Activated naive CD8-positive, alpha-beta T cell treated with anti-CD3 and anti-CD28 coated beads, Interleukin-2, amount 50 U/mL, for 24 hours (primary cell): ENCODE results near the gene TMEM247.

Source experiments
- ATAC-seq: fragments of 150-1000 bp; cut with Tn5 transposase; one replicate; pipeline ENCODE4 v1.10.0; 2021
- DNase-seq: peaks from one replicate; pipeline ENCODE4 v3.0.0; 2021
- H3K27ac Mint-ChIP-seq: one replicate; pipeline ENCODE4 v1.8.0; 2021; ENCODE audit warnings: mild to moderate bottlenecking, mixed read lengths
- H3K27me3 Mint-ChIP-seq: one replicate; pipeline ENCODE4 v1.8.0; 2021; ENCODE audit warnings: mixed read lengths
- H3K36me3 Mint-ChIP-seq: one replicate; pipeline ENCODE4 v1.8.0; 2021; ENCODE audit warnings: low read depth, mixed read lengths
- H3K4me1 Mint-ChIP-seq: one replicate; pipeline ENCODE4 v1.8.0; 2021; ENCODE audit warnings: mixed read lengths
- H3K4me3 Mint-ChIP-seq: one replicate; pipeline ENCODE4 v1.8.0; 2021; ENCODE audit warnings: mild to moderate bottlenecking, moderate library complexity, mixed read lengths
- H3K9me3 Mint-ChIP-seq: one replicate; pipeline ENCODE4 v1.8.0; 2021; ENCODE audit warnings: mixed read lengths

The TMEM247 gene

GRCh38 chr2:46479265-46479664 lies at the start of gene TMEM247:
Gene TMEM247, plus strand, starts transcription at chr2:46479565.
- no peak within 1 kb of the TSS for H3K4me3 Mint-ChIP-seq
- DNase-seq (no peak), ATAC-seq (no peak)
- H3K36me3 Mint-ChIP-seq, result no peaks in the 10 kb centered on the region
- H3K9me3 Mint-ChIP-seq, result no peaks in the 10 kb centered on the region
- no peak within 1 kb of the TSS for H3K27ac Mint-ChIP-seq
- peaks cover 13% of the 10 kb centered on the region for H3K4me1 Mint-ChIP-seq
- H3K27me3 Mint-ChIP-seq, result no peaks in the 10 kb centered on the region

- H3K4me1 Mint-ChIP-seq, result peaks cover 35% of the 10 kb centered on the region
- no peak overlapping the region for H3K4me3 Mint-ChIP-seq
- no peak overlapping the region for H3K27ac Mint-ChIP-seq
- H3K9me3 Mint-ChIP-seq, result peaks cover 5% of the 10 kb centered on the region
- H3K27me3 Mint-ChIP-seq, result no peaks in the 10 kb centered on the region
- H3K36me3 Mint-ChIP-seq, result no peaks in the 10 kb centered on the region
- no peak for DNase-seq
- ATAC-seq, result no peak
These were observed 49.0 kb upstream of the TMEM247 start for GRCh38 chr2:46430413-46430812.

DNA sequence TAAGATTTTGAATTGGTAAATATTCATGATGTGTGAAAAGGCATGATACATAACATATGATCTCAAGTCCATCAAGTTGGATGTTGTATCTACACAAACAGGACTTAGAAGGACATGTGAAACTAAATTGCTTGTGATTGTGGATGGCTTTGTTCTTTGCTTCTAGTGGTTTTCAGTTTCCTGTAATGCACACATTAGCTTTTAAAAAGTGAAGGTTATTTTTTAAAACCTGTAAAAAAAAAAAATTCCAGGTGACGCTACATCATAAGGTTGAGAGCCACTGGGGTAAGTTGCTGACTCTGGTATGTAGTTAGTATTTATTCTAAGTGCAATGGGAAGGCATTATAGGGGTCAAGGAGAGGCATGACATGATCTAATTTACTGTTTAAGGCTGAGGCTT lies 48.4 kb upstream of the TMEM247 start:
- Mint-ChIP-seq H3K9me3 (peaks cover 5% of the 10 kb centered on the region), H3K4me1 (peaks cover 35% of the 10 kb centered on the region), H3K27me3 (no peaks in the 10 kb centered on the region), H3K36me3 (no peaks in the 10 kb centered on the region), H3K27ac (peak overlapping the region; percentile 16), H3K4me3 (no peak overlapping the region)
- no peak for ATAC-seq
- DNase-seq, result no peak

DNA sequence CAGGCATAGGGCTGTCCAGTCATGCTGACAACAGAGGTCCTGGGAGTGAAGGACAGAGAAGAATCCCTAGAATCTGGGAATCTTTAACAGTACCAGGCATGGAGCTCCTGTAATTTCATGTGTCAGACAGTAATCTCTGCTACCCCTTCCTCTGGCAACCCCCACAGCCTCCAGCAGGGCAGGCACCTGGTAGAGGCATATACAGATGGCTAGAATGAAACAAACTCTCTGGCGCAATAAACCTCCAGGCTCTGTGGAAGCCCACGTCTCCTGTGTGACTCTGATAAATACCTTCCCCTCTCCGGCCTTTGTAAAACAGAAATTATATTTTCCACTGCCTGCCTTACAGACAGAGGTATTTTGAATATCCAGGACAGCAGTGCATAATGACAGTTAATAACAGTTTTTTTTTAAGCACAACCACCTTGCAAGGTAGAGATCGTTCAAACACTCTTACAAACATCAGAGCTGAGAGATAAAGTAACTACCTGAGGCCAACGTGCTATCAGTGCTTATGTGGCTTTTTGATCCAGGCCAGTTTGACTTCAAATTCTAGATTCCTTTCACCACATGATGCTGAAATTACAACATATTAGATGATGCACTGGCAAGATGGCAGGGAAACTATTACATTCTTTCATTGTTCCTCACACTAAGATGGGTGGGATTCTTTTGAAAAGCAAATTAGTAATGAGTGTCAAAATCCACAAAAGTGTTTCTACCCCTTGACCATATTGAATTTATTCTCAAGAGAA lies 47.7 kb upstream of the TMEM247 start:
- Mint-ChIP-seq H3K4me3 (no peak overlapping the region), H3K27me3 (no peaks in the 10 kb centered on the region), H3K36me3 (no peaks in the 10 kb centered on the region), H3K27ac (peak overlapping the region; percentile 16), H3K9me3 (peaks cover 5% of the 10 kb centered on the region), H3K4me1 (peaks cover 38% of the 10 kb centered on the region)
- peak; percentile 36 for ATAC-seq
- no peak for DNase-seq

- Mint-ChIP-seq H3K4me1 (peaks cover 54% of the 10 kb centered on the region), H3K27me3 (no peaks in the 10 kb centered on the region), H3K36me3 (no peaks in the 10 kb centered on the region), H3K27ac (no peak overlapping the region), H3K9me3 (no peaks in the 10 kb centered on the region), H3K4me3 (no peak overlapping the region)
- ATAC-seq, result no peak
- no peak for DNase-seq
These were observed 44.5 kb upstream of the TMEM247 start for GRCh38 chr2:46434851-46435273.

DNA sequence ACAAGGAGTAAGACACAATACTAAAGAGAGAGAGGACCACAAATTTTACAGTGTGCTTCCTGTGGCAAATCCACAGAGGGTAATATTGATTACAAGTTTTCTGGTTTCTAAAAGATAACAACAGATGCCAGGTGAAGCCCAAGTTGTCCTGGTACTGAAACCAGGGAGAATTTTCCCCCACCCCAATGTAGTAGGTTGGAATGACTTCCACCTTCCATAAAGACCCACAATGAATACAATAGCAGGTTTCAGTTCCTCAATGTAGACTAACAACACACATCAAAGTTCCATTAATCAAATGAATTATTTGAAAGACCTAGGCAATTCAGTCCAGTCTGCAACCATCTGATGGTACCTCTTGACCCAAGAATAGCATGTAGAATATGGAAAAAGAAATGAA lies 44.0 kb upstream of the TMEM247 start:
- peaks cover 59% of the 10 kb centered on the region for H3K4me1 Mint-ChIP-seq
- ATAC-seq (no peak), DNase-seq (no peak)
- H3K27ac Mint-ChIP-seq, result no peak overlapping the region
- no peaks in the 10 kb centered on the region for H3K9me3 Mint-ChIP-seq
- H3K27me3 Mint-ChIP-seq, result no peaks in the 10 kb centered on the region
- no peak overlapping the region for H3K4me3 Mint-ChIP-seq
- no peaks in the 10 kb centered on the region for H3K36me3 Mint-ChIP-seq

- peaks cover 56% of the 10 kb centered on the region for H3K4me1 Mint-ChIP-seq
- DNase-seq, result no peak
- H3K36me3 Mint-ChIP-seq, result no peaks in the 10 kb centered on the region
- H3K4me3 Mint-ChIP-seq, result no peak overlapping the region
- ATAC-seq, result no peak
- no peaks in the 10 kb centered on the region for H3K27me3 Mint-ChIP-seq
- no peak overlapping the region for H3K27ac Mint-ChIP-seq
- no peaks in the 10 kb centered on the region for H3K9me3 Mint-ChIP-seq
These were observed 43.5 kb upstream of the TMEM247 start for GRCh38 chr2:46435796-46436360.

DNA sequence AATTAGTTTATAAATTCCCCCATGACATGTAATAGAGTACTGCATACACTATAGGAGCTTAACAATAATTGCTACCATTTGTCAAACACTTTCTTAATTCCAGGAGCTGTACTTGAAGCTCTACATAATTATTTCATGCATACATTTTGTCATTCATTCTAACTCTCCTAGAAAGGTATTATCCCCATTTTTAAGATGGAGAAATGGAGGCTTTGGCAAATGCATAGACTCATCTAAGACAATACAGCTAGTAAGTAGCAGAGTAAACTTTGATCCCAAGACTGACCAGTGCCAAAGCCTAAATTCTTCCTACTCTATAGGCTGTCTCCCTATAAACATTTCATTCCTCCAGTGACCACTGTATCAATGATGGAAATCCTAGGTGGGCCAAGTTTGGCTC lies 42.6 kb upstream of the TMEM247 start:
- H3K27ac Mint-ChIP-seq, result no peak overlapping the region
- H3K27me3 Mint-ChIP-seq, result no peaks in the 10 kb centered on the region
- no peak overlapping the region for H3K4me3 Mint-ChIP-seq
- no peak for ATAC-seq
- no peaks in the 10 kb centered on the region for H3K36me3 Mint-ChIP-seq
- no peaks in the 10 kb centered on the region for H3K9me3 Mint-ChIP-seq
- no peak for DNase-seq
- peaks cover 47% of the 10 kb centered on the region for H3K4me1 Mint-ChIP-seq

GRCh38 chr2:46438102-46438501 lies 41.3 kb upstream of the TMEM247 start:
- no peak overlapping the region for H3K27ac Mint-ChIP-seq
- H3K27me3 Mint-ChIP-seq, result no peaks in the 10 kb centered on the region
- H3K36me3 Mint-ChIP-seq, result no peaks in the 10 kb centered on the region
- DNase-seq (no peak), ATAC-seq (no peak)
- H3K9me3 Mint-ChIP-seq, result no peaks in the 10 kb centered on the region
- no peak overlapping the region for H3K4me3 Mint-ChIP-seq
- H3K4me1 Mint-ChIP-seq, result peaks cover 35% of the 10 kb centered on the region

- Mint-ChIP-seq H3K4me3 (no peak overlapping the region), H3K9me3 (no peaks in the 10 kb centered on the region), H3K27ac (no peak overlapping the region), H3K27me3 (no peaks in the 10 kb centered on the region), H3K36me3 (no peaks in the 10 kb centered on the region), H3K4me1 (peaks cover 31% of the 10 kb centered on the region)
- no peak for ATAC-seq
- no peak for DNase-seq
These were observed 40.6 kb upstream of the TMEM247 start for GRCh38 chr2:46438794-46439193.

DNA sequence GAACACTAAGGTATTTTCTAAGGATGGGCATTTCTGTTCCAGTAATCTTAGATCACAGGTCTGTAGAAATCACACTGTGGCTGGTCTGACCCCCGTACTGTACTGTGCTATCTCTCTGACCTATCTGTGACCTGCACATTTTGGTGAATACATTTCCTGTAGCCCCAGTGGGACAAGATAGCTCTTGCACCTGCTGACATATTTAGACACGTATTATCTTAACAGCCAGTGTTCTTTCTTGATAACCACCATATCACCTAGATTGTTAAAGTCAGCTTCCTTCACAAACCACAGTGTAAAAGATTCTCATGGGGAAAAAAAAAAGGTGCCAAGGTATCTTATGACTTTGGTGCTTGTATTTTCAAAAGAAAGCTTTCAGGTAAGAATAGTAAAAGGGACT lies 39.8 kb upstream of the TMEM247 start:
- H3K9me3 Mint-ChIP-seq, result no peaks in the 10 kb centered on the region
- H3K4me1 Mint-ChIP-seq, result peaks cover 31% of the 10 kb centered on the region
- ATAC-seq, result peak; percentile 69
- H3K27me3 Mint-ChIP-seq, result no peaks in the 10 kb centered on the region
- H3K36me3 Mint-ChIP-seq, result no peaks in the 10 kb centered on the region
- H3K27ac Mint-ChIP-seq, result no peak overlapping the region
- no peak for DNase-seq
- H3K4me3 Mint-ChIP-seq, result no peak overlapping the region

- H3K4me1 Mint-ChIP-seq, result peaks cover 23% of the 10 kb centered on the region
- no peak overlapping the region for H3K27ac Mint-ChIP-seq
- peaks cover 15% of the 10 kb centered on the region for H3K9me3 Mint-ChIP-seq
- no peaks in the 10 kb centered on the region for H3K27me3 Mint-ChIP-seq
- H3K36me3 Mint-ChIP-seq, result no peaks in the 10 kb centered on the region
- ATAC-seq (no peak), DNase-seq (no peak)
- no peak overlapping the region for H3K4me3 Mint-ChIP-seq
These were observed 37.3 kb upstream of the TMEM247 start for GRCh38 chr2:46441838-46442712.

- Mint-ChIP-seq H3K36me3 (no peaks in the 10 kb centered on the region), H3K9me3 (peaks cover 18% of the 10 kb centered on the region), H3K27me3 (no peaks in the 10 kb centered on the region), H3K4me3 (no peak overlapping the region), H3K27ac (no peak overlapping the region), H3K4me1 (peaks cover 8% of the 10 kb centered on the region)
- DNase-seq (no peak), ATAC-seq (no peak)
These were observed 34.6 kb upstream of the TMEM247 start for GRCh38 chr2:46444732-46445131.

- H3K9me3 Mint-ChIP-seq, result peaks cover 18% of the 10 kb centered on the region
- no peaks in the 10 kb centered on the region for H3K27me3 Mint-ChIP-seq
- H3K4me1 Mint-ChIP-seq, result no peaks in the 10 kb centered on the region
- ATAC-seq (no peak), DNase-seq (no peak)
- H3K4me3 Mint-ChIP-seq, result no peak overlapping the region
- no peaks in the 10 kb centered on the region for H3K36me3 Mint-ChIP-seq
- H3K27ac Mint-ChIP-seq, result no peak overlapping the region
These were observed 33.8 kb upstream of the TMEM247 start for GRCh38 chr2:46445556-46445955.
